ENCODE measurements around the gene RAB4A. TPM values are rescaled to one million over a fixed set of nuclear protein-coding genes. Genes with fewer than 3 reads are reported as not detected.

RAB4A gene
- total and polyA plus RNA-seq, 2 of the 4 experiments (the other 2 are of a cell fraction) = 25.6 to 26.2 TPM

- peaks cover 2 to 4% of the 10 kb centered on the region in 2 experiments; a peak in 2 of 4 replicates for H3K79me1 ChIP-seq (ENCODE audit: low read depth in 1 of 2, low read length in 2 of 2)
- H2BK15ac ChIP-seq (ENCODE audit: low read depth, low read length) = no peak overlapping the region
- no peak overlapping the region for H2AFZ ChIP-seq (replicated peaks; ENCODE audit: low read length, poor library complexity)
- H2BK5ac ChIP-seq (ENCODE audit: low read depth, low read length, poor library complexity, severe bottlenecking) = no peak overlapping the region
- peaks cover 4% of the 10 kb centered on the region; the same call in 1 of the 2 replicates for H3K4me1 ChIP-seq (ENCODE audit: control insufficient read depth, insufficient read depth, low read length)
- no peak overlapping the region for H4K91ac ChIP-seq (ENCODE audit: insufficient read depth, low read depth, low read length)
- no peak overlapping the region for H3K4me2 ChIP-seq (ENCODE audit: low read depth, low read length)
- H3K9ac ChIP-seq (ENCODE audit: low read depth, low read length) = no peak overlapping the region
- ChIA-PET POLR2A (ENCODE audit: unreplicated experiment) (no interaction called here), CTCF (no interaction called here)
- intact Hi-C loops (cut with micrococcal nuclease) = loop anchor here (5.0 kb wide), 1 partner anchor 44 kb away; the partner anchor contains the start of gene RAB4A
- no peak for TF ChIP-seq ELK1 (IDR thresholded peaks at IDR 0.05; ENCODE audit: borderline replicate concordance, low read depth, low read length)
- no peak for TF ChIP-seq MXI1 (IDR thresholded peaks at IDR 0.05; ENCODE audit: borderline replicate concordance, low read depth, low read length)
- TF ChIP-seq FOS (IDR thresholded peaks at IDR 0.05; ENCODE audit: low read depth, low read length) = no peak
- TF ChIP-seq NFE2L2 (IDR thresholded peaks at IDR 0.05; ENCODE audit: low read depth, low read length) = no peak
- TF ChIP-seq, protein P1, sequence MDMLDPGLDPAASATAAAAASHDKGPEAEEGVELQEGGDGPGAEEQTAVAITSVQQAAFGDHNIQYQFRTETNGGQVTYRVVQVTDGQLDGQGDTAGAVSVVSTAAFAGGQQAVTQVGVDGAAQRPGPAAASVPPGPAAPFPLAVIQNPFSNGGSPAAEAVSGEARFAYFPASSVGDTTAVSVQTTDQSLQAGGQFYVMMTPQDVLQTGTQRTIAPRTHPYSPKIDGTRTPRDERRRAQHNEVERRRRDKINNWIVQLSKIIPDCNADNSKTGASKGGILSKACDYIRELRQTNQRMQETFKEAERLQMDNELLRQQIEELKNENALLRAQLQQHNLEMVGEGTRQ (IDR thresholded peaks at IDR 0.05; ENCODE audit: low read depth, low read length) = no peak
- TF ChIP-seq RAD21 (IDR thresholded peaks at IDR 0.05; ENCODE audit: low read length) = no peak
- TF ChIP-seq CTCF (conservative IDR thresholded peaks at IDR 0.05; ENCODE audit: low read depth, low read length) = no peak
- TF ChIP-seq POLR2A (IDR thresholded peaks at IDR 0.05; ENCODE audit: low read depth, low read length) = no peak
- TF ChIP-seq MAFK (IDR thresholded peaks at IDR 0.05; ENCODE audit: low read depth, low read length) = no peak
- TF ChIP-seq CEBPB (IDR thresholded peaks at IDR 0.05; ENCODE audit: low read depth, low read length) = no peak
- no peak for TF ChIP-seq SMC3 (IDR thresholded peaks at IDR 0.05; ENCODE audit: low read depth, low read length)
- no peak for TF ChIP-seq MAZ (IDR thresholded peaks at IDR 0.05; ENCODE audit: borderline replicate concordance, low read depth, low read length)
- H2BK20ac ChIP-seq (ENCODE audit: low read depth, low read length) = no peak overlapping the region
- H2BK120ac ChIP-seq (ENCODE audit: low read depth, low read length) = no peak overlapping the region
- H3K9me3 ChIP-seq (ENCODE audit: control insufficient read depth, insufficient read depth, low read length) = no peaks in the 10 kb centered on the region
- H3K14ac ChIP-seq (replicated peaks; ENCODE audit: low read depth, low read length) = no peak overlapping the region
- no peak overlapping the region for H4K5ac ChIP-seq (ENCODE audit: low read depth, low read length)
- H3K56ac ChIP-seq (ENCODE audit: extremely low read depth, insufficient read depth, low read length) = no peak overlapping the region
- no TSS peak for BruUV-seq (replicated peaks)
- no peak overlapping the region for H3K27ac ChIP-seq (ENCODE audit: insufficient read depth, low read length)
- no peak overlapping the region for H3K4me3 ChIP-seq (ENCODE audit: insufficient read depth, low read depth, low read length)
- WGBS, 2 experiments (ENCODE audit: extremely low coverage in 2 of 2, insufficient read length in 1 of 2) = no CpG with 5 or more reads among the region's 2 CpGs
- H3K27me3 ChIP-seq (ENCODE audit: control insufficient read depth, insufficient read depth, low read length) = no peaks in the 10 kb centered on the region
- peaks cover 18% of the 10 kb centered on the region for H3K36me3 ChIP-seq (ENCODE audit: control insufficient read depth, insufficient read depth, low read length)
- no peaks in the 10 kb centered on the region for H3K9me1 ChIP-seq (ENCODE audit: insufficient read depth, low read length)
- no peak overlapping the region for H2AK5ac ChIP-seq (ENCODE audit: low read depth, low read length)
- in situ Hi-C loops (cut with MboI; ENCODE audit: low sequenced_read_pairs) = no loop called here
- no peak overlapping the region for H3K4ac ChIP-seq (ENCODE audit: low read depth, low read length)
- dilution Hi-C loops (cut with HindIII; ENCODE audit: low sequenced_read_pairs, unreplicated experiment) = no loop called here
- H2AK9ac ChIP-seq (replicated peaks; ENCODE audit: low read depth, low read length, poor library complexity) = no peak overlapping the region
- no peak overlapping the region for H3K18ac ChIP-seq (ENCODE audit: low read depth, low read length)
- H3K23ac ChIP-seq (ENCODE audit: low read depth, low read length) = no peak overlapping the region
- ATAC-seq (ENCODE audit: low read depth) = no peak
- no peak overlapping the region for H4K8ac ChIP-seq (ENCODE audit: low read depth in 2 of 2, low read length in 2 of 2)
- DNase-seq = no peak
- no peaks in the 10 kb centered on the region for H4K20me1 ChIP-seq (ENCODE audit: insufficient read depth, low read length)
These were observed 45.3 kb downstream of the RAB4A start for GRCh38 chr1:229316166-229316565.

Measured in IMR-90 (cell line).